SK-N-SH (cell line): ENCODE measurements around the gene CHRNA5. TPM values are rescaled to one million over a fixed set of nuclear protein-coding genes. Genes with fewer than 3 reads are reported as not detected.
A peak's percentile ranks its signal among the peaks of the same experiment; 100 is the strongest.

ENCODE experiments used
- CTCF ChIA-PET: fragments of 300-600, 350-600 bp; formaldehyde crosslinking; extraction: SDS; loops from one replicate; lab custom pipeline; 2021; lab: Yijun Ruan, JAX
- POLR2A ChIA-PET: fragments of 350-600 bp; sonication (Branson Sonifier 250); formaldehyde crosslinking; extraction: SDS; loops from one replicate; lab custom pipeline; 2020; ENCODE audit warnings: antibody characterized with exemption, inconsistent platforms; lab: Yijun Ruan, JAX
- DNase-seq: peaks from one replicate; pipeline ENCODE4 v3.0.0; 2012
- H2AFZ ChIP-seq: fragments of 200-600 bp; sonication (generic); 2 replicates; pipeline ENCODE4 v1.8.1; 2016; ENCODE audit warnings: antibody characterized with exemption, mild to moderate bottlenecking, low read depth
- H3F3A ChIP-seq: fragments of 200-600 bp; sonication (generic); replicated peaks from 2 replicates; pipeline ENCODE3; 2016; ENCODE audit warnings: antibody characterized with exemption, mild to moderate bottlenecking; ENCODE audit not compliant: insufficient read depth
- H3K27ac ChIP-seq, 2 experiments: fragments of 200-500 bp in 1 of 2; fragments of 200-600 bp in 1 of 2; sonication (Bioruptor generic) in 1 of 2; sonication (generic), shearing (Covaris generic) in 1 of 2; 2 replicates each; pipeline versions ENCODE4 v1.5.1 to v1.6.1; 2014 to 2016; ENCODE audit warnings: low read depth in 2 of 2, inconsistent platforms in 1 of 2, low read length in 1 of 2, mild to moderate bottlenecking in 1 of 2, mixed read lengths in 1 of 2
- H3K27me3 ChIP-seq: fragments of 200-600 bp; sonication (generic), shearing (Covaris generic); 2 replicates; pipeline ENCODE4 v1.6.1; 2016; ENCODE audit warnings: mixed run types; ENCODE audit not compliant: insufficient read depth
- H3K36me3 ChIP-seq, 2 experiments: fragments of 200-500 bp in 1 of 2; fragments of 200-600 bp in 1 of 2; sonication (Bioruptor generic) in 1 of 2; sonication (generic) in 1 of 2; replicated peaks in 1 of 2; 2 replicates each; pipeline versions ENCODE3 to v1.5.1; 2014 to 2016; ENCODE audit warnings: low read length in 1 of 2, mild to moderate bottlenecking in 1 of 2; ENCODE audit not compliant: insufficient read depth in 2 of 2, control insufficient read depth in 1 of 2
- H3K4me1 ChIP-seq, 2 experiments: fragments of 200-500 bp in 1 of 2; fragments of 200-600 bp in 1 of 2; sonication (Bioruptor generic) in 1 of 2; sonication (generic), shearing (Covaris generic) in 1 of 2; 2 replicates each; pipeline versions ENCODE4 v1.5.1 to v1.6.1; 2014 to 2016; ENCODE audit warnings: low read depth in 1 of 2, low read length in 1 of 2, mixed run types in 1 of 2; ENCODE audit not compliant: insufficient read depth in 2 of 2, control insufficient read depth in 1 of 2
- H3K4me2 ChIP-seq: fragments of 200-600 bp; sonication (generic), shearing (Covaris generic); 2 replicates; pipeline ENCODE4 v1.6.1; 2017; ENCODE audit warnings: mixed run types
- H3K4me3 ChIP-seq, 2 experiments: fragments of 200-500 bp in 1 of 2; fragments of 200-600 bp in 1 of 2; sonication (Bioruptor generic) in 1 of 2; sonication (generic), shearing (Covaris generic) in 1 of 2; 2 replicates each; pipeline versions ENCODE4 v1.5.1 to v1.8.1; 2014 to 2016; ENCODE audit warnings: low read depth in 2 of 2, inconsistent platforms in 1 of 2, low read length in 1 of 2, mild to moderate bottlenecking in 1 of 2, mixed read lengths in 1 of 2, moderate library complexity in 1 of 2
- H3K79me2 ChIP-seq: fragments of 200-600 bp; sonication (generic); 2 replicates; pipeline ENCODE4 v1.8.1; 2017; ENCODE audit warnings: mild to moderate bottlenecking; ENCODE audit not compliant: insufficient read depth
- H3K9ac ChIP-seq: fragments of 200-600 bp; sonication (generic); 2 replicates; pipeline ENCODE4 v1.6.1; 2017; ENCODE audit warnings: mixed run types
- H3K9me2 ChIP-seq: fragments of 200-600 bp; sonication (generic); 2 replicates; pipeline ENCODE4 v1.6.1; 2017; ENCODE audit warnings: mixed run types
- H3K9me3 ChIP-seq: fragments of 200-600 bp; sonication (generic); 2 replicates; pipeline ENCODE4 v1.6.1; 2017; ENCODE audit warnings: mixed run types, mild to moderate bottlenecking, moderate library complexity
- H4K20me1 ChIP-seq: fragments of 200-600 bp; sonication (generic); 2 replicates; pipeline ENCODE4 v1.6.1; 2017; ENCODE audit warnings: mild to moderate bottlenecking, mixed run types; ENCODE audit not compliant: insufficient read depth
- ELF1 ChIP-seq: IDR thresholded peaks from 2 replicates; pipeline ENCODE4 v1.4.0; 2012
- EP300 ChIP-seq, 2 experiments: IDR thresholded peaks; 2 replicates each; pipeline versions ENCODE4 v1.4.0 to v1.6.1; 2012; ENCODE audit warnings: borderline replicate concordance in 1 of 2, low read depth in 1 of 2, low read length in 1 of 2
- FOXM1 ChIP-seq: IDR thresholded peaks from 2 replicates; pipeline ENCODE4 v1.4.0; 2012; ENCODE audit warnings: low read depth, mild to moderate bottlenecking
- IRF3 ChIP-seq: fragments of 150-350 bp; IDR thresholded peaks from 2 replicates; pipeline ENCODE4 v1.6.1; 2016; ENCODE audit warnings: mild to moderate bottlenecking, low read depth, low read length
- MEF2A ChIP-seq: IDR thresholded peaks from 2 replicates; pipeline ENCODE4 v1.4.0; 2012; ENCODE audit warnings: low read depth, borderline replicate concordance
- NFIC ChIP-seq: IDR thresholded peaks from 2 replicates; pipeline ENCODE4 v1.4.0; 2012; ENCODE audit warnings: borderline replicate concordance
- NRF1 ChIP-seq: IDR thresholded peaks from 2 replicates; pipeline ENCODE4 v1.6.1; 2012; ENCODE audit warnings: low read depth, mild to moderate bottlenecking, low read length
- PBX3 ChIP-seq: IDR thresholded peaks from 2 replicates; pipeline ENCODE4; 2012
- POLR2AphosphoS5 ChIP-seq: IDR thresholded peaks from 2 replicates; pipeline ENCODE4 v1.6.1; 2012; ENCODE audit warnings: low read depth, low read length
- RAD21 ChIP-seq: IDR thresholded peaks from 2 replicates; pipeline ENCODE4 v1.6.1; 2012; ENCODE audit warnings: mild to moderate bottlenecking, low read length
- RXRA ChIP-seq: IDR thresholded peaks from 2 replicates; pipeline ENCODE4 v1.4.0; 2012; ENCODE audit warnings: low read depth, mild to moderate bottlenecking, borderline replicate concordance
- TEAD4 ChIP-seq: IDR thresholded peaks from 2 replicates; pipeline ENCODE4 v1.4.0; 2012; ENCODE audit warnings: mild to moderate bottlenecking, borderline replicate concordance; ENCODE audit not compliant: insufficient read depth
- WGBS: methylation state at CpG from one replicate; pipeline ENCODE4 v1.1.6; 2017; ENCODE audit warnings: low lambda C conversion rate; 5-methylcytosine and 5-hydroxymethylcytosine counted together
- polyA plus RNA-seq, 3 experiments: library from polyadenylated mRNA; depleted of rRNA; stranded (reverse); fragments of >200 nt; gene quantifications; 2 replicates each; pipeline ENCODE4 v1.2.3, GENCODE V29; 2012
- TF ChIP-seq, protein P1 (sequence below): IDR thresholded peaks from 2 replicates; pipeline ENCODE4 v1.6.1; 2012; ENCODE audit warnings: mild to moderate bottlenecking, low read depth, low read length, moderate library complexity
- TF ChIP-seq, protein P2 (sequence below): IDR thresholded peaks from 2 replicates; pipeline ENCODE4 v1.4.0; 2012; ENCODE audit warnings: low read depth
- TF ChIP-seq, protein P3 (sequence below): fragments of 150-350 bp; IDR thresholded peaks from 2 replicates; pipeline ENCODE4 v1.6.1; 2017; ENCODE audit warnings: antibody characterized with exemption, low read length, low read depth, borderline replicate concordance

CHRNA5 gene
- polyA plus RNA-seq, 1 of the 3 experiments (the other 2 are of a cell fraction): 5.5 TPM

DNA sequence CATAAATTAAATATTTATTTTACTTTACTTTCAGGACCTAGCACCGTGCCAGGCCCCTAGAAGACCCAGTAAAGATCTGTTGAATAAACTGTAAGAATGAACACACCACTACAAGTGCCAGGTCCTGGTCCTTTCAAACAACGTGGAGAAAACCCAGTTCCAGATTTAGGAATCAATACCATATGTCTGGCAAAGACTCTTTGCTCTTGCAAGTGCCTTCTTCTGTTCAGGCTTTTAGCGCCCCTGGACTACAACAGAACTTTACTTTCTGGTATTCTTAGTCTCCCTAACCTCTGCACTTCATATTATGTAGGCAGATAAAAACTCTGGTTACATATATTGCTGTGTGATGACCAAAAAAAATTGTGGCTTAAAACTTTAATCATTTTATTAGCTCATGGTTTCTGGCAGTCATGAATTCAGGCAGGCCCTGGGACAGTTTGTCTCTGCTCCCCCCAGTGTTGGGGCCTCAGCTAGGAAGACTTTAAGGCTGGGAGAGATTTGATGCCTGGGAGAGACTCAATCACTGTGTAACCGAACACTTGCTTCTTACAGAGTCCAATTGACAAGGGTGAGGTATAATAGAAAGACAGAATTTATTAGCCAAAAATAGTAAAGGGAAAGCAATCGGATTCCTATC is 27.9 kb upstream of the CHRNA5 start:
- H3F3A ChIP-seq: no peaks in the 10 kb centered on the region
- POLR2A ChIA-PET: no interaction called here
- no peak for DNase-seq
- no peak for TF ChIP-seq RAD21
- TF ChIP-seq, protein P1, sequence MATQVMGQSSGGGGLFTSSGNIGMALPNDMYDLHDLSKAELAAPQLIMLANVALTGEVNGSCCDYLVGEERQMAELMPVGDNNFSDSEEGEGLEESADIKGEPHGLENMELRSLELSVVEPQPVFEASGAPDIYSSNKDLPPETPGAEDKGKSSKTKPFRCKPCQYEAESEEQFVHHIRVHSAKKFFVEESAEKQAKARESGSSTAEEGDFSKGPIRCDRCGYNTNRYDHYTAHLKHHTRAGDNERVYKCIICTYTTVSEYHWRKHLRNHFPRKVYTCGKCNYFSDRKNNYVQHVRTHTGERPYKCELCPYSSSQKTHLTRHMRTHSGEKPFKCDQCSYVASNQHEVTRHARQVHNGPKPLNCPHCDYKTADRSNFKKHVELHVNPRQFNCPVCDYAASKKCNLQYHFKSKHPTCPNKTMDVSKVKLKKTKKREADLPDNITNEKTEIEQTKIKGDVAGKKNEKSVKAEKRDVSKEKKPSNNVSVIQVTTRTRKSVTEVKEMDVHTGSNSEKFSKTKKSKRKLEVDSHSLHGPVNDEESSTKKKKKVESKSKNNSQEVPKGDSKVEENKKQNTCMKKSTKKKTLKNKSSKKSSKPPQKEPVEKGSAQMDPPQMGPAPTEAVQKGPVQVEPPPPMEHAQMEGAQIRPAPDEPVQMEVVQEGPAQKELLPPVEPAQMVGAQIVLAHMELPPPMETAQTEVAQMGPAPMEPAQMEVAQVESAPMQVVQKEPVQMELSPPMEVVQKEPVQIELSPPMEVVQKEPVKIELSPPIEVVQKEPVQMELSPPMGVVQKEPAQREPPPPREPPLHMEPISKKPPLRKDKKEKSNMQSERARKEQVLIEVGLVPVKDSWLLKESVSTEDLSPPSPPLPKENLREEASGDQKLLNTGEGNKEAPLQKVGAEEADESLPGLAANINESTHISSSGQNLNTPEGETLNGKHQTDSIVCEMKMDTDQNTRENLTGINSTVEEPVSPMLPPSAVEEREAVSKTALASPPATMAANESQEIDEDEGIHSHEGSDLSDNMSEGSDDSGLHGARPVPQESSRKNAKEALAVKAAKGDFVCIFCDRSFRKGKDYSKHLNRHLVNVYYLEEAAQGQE: no peak
- no peak for TF ChIP-seq ELF1
- TF ChIP-seq, protein P2, sequence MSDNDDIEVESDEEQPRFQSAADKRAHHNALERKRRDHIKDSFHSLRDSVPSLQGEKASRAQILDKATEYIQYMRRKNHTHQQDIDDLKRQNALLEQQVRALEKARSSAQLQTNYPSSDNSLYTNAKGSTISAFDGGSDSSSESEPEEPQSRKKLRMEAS: no peak
- TF ChIP-seq IRF3: no peak
- TF ChIP-seq, all 33 proteins: peak for 0
- H3K27ac ChIP-seq: peak overlapping the region in 1 of 2 experiments; percentile 43; a peak in 1 of 4 replicates
- H3K4me2 ChIP-seq: no peak overlapping the region
- H3K9me2 ChIP-seq: no peaks in the 10 kb centered on the region
- H3K9me3 ChIP-seq: no peaks in the 10 kb centered on the region
- peaks cover 5 to 10% of the 10 kb centered on the region in 2 experiments for H3K36me3 ChIP-seq
- H3K9ac ChIP-seq: no peak overlapping the region
- no peak overlapping the region for H3K4me3 ChIP-seq
- H3K79me2 ChIP-seq: peaks cover 22% of the 10 kb centered on the region
- peaks cover 4% of the 10 kb centered on the region in 2 experiments; a peak in 2 of 4 replicates for H3K4me1 ChIP-seq
- 69% methylated on average over 5 of the region's 5 CpGs for WGBS
- no peak overlapping the region for H2AFZ ChIP-seq
- CTCF ChIA-PET: no interaction called here
- H3K27me3 ChIP-seq: no peaks in the 10 kb centered on the region
- no peaks in the 10 kb centered on the region for H4K20me1 ChIP-seq

- CTCF ChIA-PET: no interaction called here
- H4K20me1 ChIP-seq: no peaks in the 10 kb centered on the region
- H3K9ac ChIP-seq: no peak overlapping the region
- H3K4me3 ChIP-seq: no peak overlapping the region
- no peak overlapping the region for H2AFZ ChIP-seq
- H3K4me1 ChIP-seq: peaks cover 4 to 5% of the 10 kb centered on the region in 2 experiments; a peak in 2 of 4 replicates
- no peaks in the 10 kb centered on the region for H3K9me2 ChIP-seq
- H3K4me2 ChIP-seq: no peak overlapping the region
- H3K9me3 ChIP-seq: no peaks in the 10 kb centered on the region
- no peaks in the 10 kb centered on the region for H3K27me3 ChIP-seq
- peaks cover 13 to 20% of the 10 kb centered on the region in 2 experiments for H3K36me3 ChIP-seq
- H3K79me2 ChIP-seq: peaks cover 31% of the 10 kb centered on the region
- POLR2A ChIA-PET: no interaction called here
- DNase-seq: no peak
- no peaks in the 10 kb centered on the region for H3F3A ChIP-seq
- 82% methylated on average over 1 of the region's 1 CpG for WGBS
- H3K27ac ChIP-seq: no peak overlapping the region; a peak in 1 of 4 replicates
- TF ChIP-seq POLR2AphosphoS5: no peak
- TF ChIP-seq, protein P2: no peak
- no peak for TF ChIP-seq FOXM1
- TF ChIP-seq TEAD4: no peak
- TF ChIP-seq RAD21: no peak
- TF ChIP-seq RXRA: no peak
- no peak for TF ChIP-seq MEF2A
- TF ChIP-seq NRF1: no peak
- TF ChIP-seq, protein P1: no peak
- TF ChIP-seq PBX3: no peak
- TF ChIP-seq NFIC: no peak
- TF ChIP-seq, protein P3, sequence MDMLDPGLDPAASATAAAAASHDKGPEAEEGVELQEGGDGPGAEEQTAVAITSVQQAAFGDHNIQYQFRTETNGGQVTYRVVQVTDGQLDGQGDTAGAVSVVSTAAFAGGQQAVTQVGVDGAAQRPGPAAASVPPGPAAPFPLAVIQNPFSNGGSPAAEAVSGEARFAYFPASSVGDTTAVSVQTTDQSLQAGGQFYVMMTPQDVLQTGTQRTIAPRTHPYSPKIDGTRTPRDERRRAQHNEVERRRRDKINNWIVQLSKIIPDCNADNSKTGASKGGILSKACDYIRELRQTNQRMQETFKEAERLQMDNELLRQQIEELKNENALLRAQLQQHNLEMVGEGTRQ: no peak
- no peak for TF ChIP-seq EP300 (IDR thresholded peaks at IDR 0.05; ENCODE audit: borderline replicate concordance in 1 of 2, low read depth in 1 of 2, low read length in 1 of 2)
Observed at GRCh38 chr15:78538358-78538757, 27.0 kb upstream of the CHRNA5 start.
